SK-N-SH (cell line): ENCODE measurements around the gene TARBP1. TPM values are rescaled to one million over a fixed set of nuclear protein-coding genes. Genes with fewer than 3 reads are reported as not detected.

Source experiments
- CTCF ChIA-PET: fragments of 300-600, 350-600 bp; formaldehyde crosslinking; extraction: SDS; loops from one replicate; lab custom pipeline; 2021; lab: Yijun Ruan, JAX
- POLR2A ChIA-PET: fragments of 350-600 bp; sonication (Branson Sonifier 250); formaldehyde crosslinking; extraction: SDS; loops from one replicate; lab custom pipeline; 2020; ENCODE audit warnings: antibody characterized with exemption, inconsistent platforms; lab: Yijun Ruan, JAX
- DNase-seq: peaks from one replicate; pipeline ENCODE4 v3.0.0; 2012
- H2AFZ ChIP-seq: fragments of 200-600 bp; sonication (generic); 2 replicates; pipeline ENCODE4 v1.8.1; 2016; ENCODE audit warnings: antibody characterized with exemption, mild to moderate bottlenecking, low read depth
- H3F3A ChIP-seq: fragments of 200-600 bp; sonication (generic); replicated peaks from 2 replicates; pipeline ENCODE3; 2016; ENCODE audit warnings: antibody characterized with exemption, mild to moderate bottlenecking; ENCODE audit not compliant: insufficient read depth
- H3K27ac ChIP-seq, 2 experiments: fragments of 200-500 bp in 1 of 2; fragments of 200-600 bp in 1 of 2; sonication (Bioruptor generic) in 1 of 2; sonication (generic), shearing (Covaris generic) in 1 of 2; 2 replicates each; pipeline versions ENCODE4 v1.5.1 to v1.6.1; 2014 to 2016; ENCODE audit warnings: low read depth in 2 of 2, inconsistent platforms in 1 of 2, low read length in 1 of 2, mild to moderate bottlenecking in 1 of 2, mixed read lengths in 1 of 2
- H3K27me3 ChIP-seq: fragments of 200-600 bp; sonication (generic), shearing (Covaris generic); 2 replicates; pipeline ENCODE4 v1.6.1; 2016; ENCODE audit warnings: mixed run types; ENCODE audit not compliant: insufficient read depth
- H3K36me3 ChIP-seq, 2 experiments: fragments of 200-500 bp in 1 of 2; fragments of 200-600 bp in 1 of 2; sonication (Bioruptor generic) in 1 of 2; sonication (generic) in 1 of 2; replicated peaks in 1 of 2; 2 replicates each; pipeline versions ENCODE3 to v1.5.1; 2014 to 2016; ENCODE audit warnings: low read length in 1 of 2, mild to moderate bottlenecking in 1 of 2; ENCODE audit not compliant: insufficient read depth in 2 of 2, control insufficient read depth in 1 of 2
- H3K4me1 ChIP-seq, 2 experiments: fragments of 200-500 bp in 1 of 2; fragments of 200-600 bp in 1 of 2; sonication (Bioruptor generic) in 1 of 2; sonication (generic), shearing (Covaris generic) in 1 of 2; 2 replicates each; pipeline versions ENCODE4 v1.5.1 to v1.6.1; 2014 to 2016; ENCODE audit warnings: low read depth in 1 of 2, low read length in 1 of 2, mixed run types in 1 of 2; ENCODE audit not compliant: insufficient read depth in 2 of 2, control insufficient read depth in 1 of 2
- H3K4me2 ChIP-seq: fragments of 200-600 bp; sonication (generic), shearing (Covaris generic); 2 replicates; pipeline ENCODE4 v1.6.1; 2017; ENCODE audit warnings: mixed run types
- H3K4me3 ChIP-seq, 2 experiments: fragments of 200-500 bp in 1 of 2; fragments of 200-600 bp in 1 of 2; sonication (Bioruptor generic) in 1 of 2; sonication (generic), shearing (Covaris generic) in 1 of 2; 2 replicates each; pipeline versions ENCODE4 v1.5.1 to v1.8.1; 2014 to 2016; ENCODE audit warnings: low read depth in 2 of 2, inconsistent platforms in 1 of 2, low read length in 1 of 2, mild to moderate bottlenecking in 1 of 2, mixed read lengths in 1 of 2, moderate library complexity in 1 of 2
- H3K79me2 ChIP-seq: fragments of 200-600 bp; sonication (generic); 2 replicates; pipeline ENCODE4 v1.8.1; 2017; ENCODE audit warnings: mild to moderate bottlenecking; ENCODE audit not compliant: insufficient read depth
- H3K9ac ChIP-seq: fragments of 200-600 bp; sonication (generic); 2 replicates; pipeline ENCODE4 v1.6.1; 2017; ENCODE audit warnings: mixed run types
- H3K9me2 ChIP-seq: fragments of 200-600 bp; sonication (generic); 2 replicates; pipeline ENCODE4 v1.6.1; 2017; ENCODE audit warnings: mixed run types
- H3K9me3 ChIP-seq: fragments of 200-600 bp; sonication (generic); 2 replicates; pipeline ENCODE4 v1.6.1; 2017; ENCODE audit warnings: mixed run types, mild to moderate bottlenecking, moderate library complexity
- H4K20me1 ChIP-seq: fragments of 200-600 bp; sonication (generic); 2 replicates; pipeline ENCODE4 v1.6.1; 2017; ENCODE audit warnings: mild to moderate bottlenecking, mixed run types; ENCODE audit not compliant: insufficient read depth
- CHD2 ChIP-seq: fragments of 150-350 bp; IDR thresholded peaks from 2 replicates; pipeline ENCODE4 v1.6.1; 2018; ENCODE audit warnings: low read length; ENCODE audit not compliant: partially characterized antibody
- ELF1 ChIP-seq: IDR thresholded peaks from 2 replicates; pipeline ENCODE4 v1.4.0; 2012
- FOSL2 ChIP-seq: IDR thresholded peaks from 2 replicates; pipeline ENCODE4 v1.4.0; 2012; ENCODE audit warnings: low read depth, mild to moderate bottlenecking, moderate library complexity, borderline replicate concordance
- GABPA ChIP-seq: IDR thresholded peaks from 2 replicates; pipeline ENCODE4 v1.4.0; 2012; ENCODE audit warnings: low read depth, mild to moderate bottlenecking
- IRF3 ChIP-seq: fragments of 150-350 bp; IDR thresholded peaks from 2 replicates; pipeline ENCODE4 v1.6.1; 2016; ENCODE audit warnings: mild to moderate bottlenecking, low read depth, low read length
- JUND ChIP-seq: IDR thresholded peaks from 2 replicates; pipeline ENCODE4 v1.4.0; 2012
- MAX ChIP-seq: IDR thresholded peaks from 2 replicates; pipeline ENCODE4 v1.4.0; 2012; ENCODE audit warnings: low read depth
- NRF1 ChIP-seq: IDR thresholded peaks from 2 replicates; pipeline ENCODE4 v1.6.1; 2012; ENCODE audit warnings: low read depth, mild to moderate bottlenecking, low read length
- RAD21 ChIP-seq: IDR thresholded peaks from 2 replicates; pipeline ENCODE4 v1.6.1; 2012; ENCODE audit warnings: mild to moderate bottlenecking, low read length
- RFX5 ChIP-seq: IDR thresholded peaks from 2 replicates; pipeline ENCODE4 v1.6.1; 2012; ENCODE audit warnings: mild to moderate bottlenecking, improper control_type of control experiment, low read length
- SIN3A ChIP-seq: IDR thresholded peaks from 2 replicates; pipeline ENCODE4 v1.6.1; 2012; ENCODE audit warnings: low read depth, mild to moderate bottlenecking, low read length, moderate library complexity, borderline replicate concordance
- SMC3 ChIP-seq: IDR thresholded peaks from 2 replicates; pipeline ENCODE4 v1.6.1; 2012; ENCODE audit warnings: low read depth, low read length, improper control_type of control experiment
- TAF1 ChIP-seq: IDR thresholded peaks from 2 replicates; pipeline ENCODE4 v1.6.1; 2012; ENCODE audit warnings: low read depth, mild to moderate bottlenecking, low read length, moderate library complexity, borderline replicate concordance
- TCF12 ChIP-seq: IDR thresholded peaks from 2 replicates; pipeline ENCODE4 v1.4.0; 2012
- USF2 ChIP-seq: fragments of 150-350 bp; IDR thresholded peaks from 2 replicates; pipeline ENCODE4 v1.6.1; 2017; ENCODE audit warnings: antibody characterized with exemption, low read length, low read depth, borderline replicate concordance
- WGBS: methylation state at CpG from one replicate; pipeline ENCODE4 v1.1.6; 2017; ENCODE audit warnings: low lambda C conversion rate; 5-methylcytosine and 5-hydroxymethylcytosine counted together
- polyA plus RNA-seq, 3 experiments: library from polyadenylated mRNA; depleted of rRNA; stranded (reverse); fragments of >200 nt; gene quantifications; 2 replicates each; pipeline ENCODE4 v1.2.3, GENCODE V29; 2012

The TARBP1 gene
- polyA plus RNA-seq, 1 of the 3 experiments (the other 2 are of a cell fraction), result 33.0 TPM

- Histone ChIP-seq H2AFZ (no peak overlapping the region; the same call in 1 of the 2 replicates), H3K79me2 (no peaks in the 10 kb centered on the region), H3K4me3 (no peak overlapping the region), H3K36me3 (no peaks in the 10 kb centered on the region), H3K4me1 (peaks cover 6 to 28% of the 10 kb centered on the region in 2 experiments; a peak in 2 of 4 replicates), H3K4me2 (no peak overlapping the region), H3K9ac (no peak overlapping the region; the same call in 1 of the 2 replicates)
- DNase-seq, result no peak
- TF ChIP-seq CHD2 (no peak), NRF1 (no peak), TAF1 (no peak), TCF12 (no peak), ELF1 (no peak), GABPA (no peak), MAX (no peak), JUND (no peak), USF2 (no peak), SIN3A (no peak), IRF3 (no peak), FOSL2 (no peak), RAD21 (no peak), RFX5 (no peak), SMC3 (no peak)
- TF ChIP-seq, all 33 proteins: peak for 0
- Histone ChIP-seq H4K20me1 (no peaks in the 10 kb centered on the region), H3K9me3 (no peaks in the 10 kb centered on the region), H3K9me2 (no peaks in the 10 kb centered on the region), H3K27me3 (no peaks in the 10 kb centered on the region), H3K27ac (no peak overlapping the region), H3F3A (peaks cover 7% of the 10 kb centered on the region)
- CTCF ChIA-PET, result interaction anchor here (0.6 to 4.6 kb wide), 8 partner anchors 9 to 592 kb away, joined by 3 to 29 read pairs (median 3); no protein-coding TSS in a partner anchor
- WGBS, result 80% methylated on average over 9 of the region's 9 CpGs
- POLR2A ChIA-PET, result interaction anchor here (0.6 to 1.1 kb wide), 2 partner anchors 10 to 94 kb away, joined by 3 read pairs; no protein-coding TSS in a partner anchor
Measured at GRCh38 chr1:234509457-234510328, 30.7 kb upstream of the TARBP1 start.
